Mesothelial cell of epicardium (in vitro differentiated cells): ENCODE measurements around the gene RELT. TPM values are rescaled to one million over a fixed set of nuclear protein-coding genes. Genes with fewer than 3 reads are reported as not detected.

ENCODE experiments used
- DNase-seq, 2 experiments: peaks; one replicate each; pipeline ENCODE4 v3.0.0; 2021; ENCODE audit warnings: low spot score in 2 of 2; ENCODE audit not compliant: unreplicated experiment in 2 of 2
- H3K27ac Mint-ChIP-seq: 2 replicates; pipeline ENCODE4 v1.8.0; 2021; ENCODE audit warnings: mixed read lengths
- H3K27me3 Mint-ChIP-seq: 2 replicates; pipeline ENCODE4 v1.8.0; 2021; ENCODE audit warnings: low read depth, mixed read lengths
- H3K36me3 Mint-ChIP-seq: 2 replicates; pipeline ENCODE4 v1.8.0; 2021; ENCODE audit warnings: mixed read lengths
- H3K4me1 Mint-ChIP-seq: 2 replicates; pipeline ENCODE4 v1.8.0; 2021; ENCODE audit warnings: mixed read lengths
- H3K4me3 Mint-ChIP-seq: 2 replicates; pipeline ENCODE4 v1.8.0; 2021; ENCODE audit warnings: mild to moderate bottlenecking, moderate library complexity, mixed read lengths
- H3K9me3 Mint-ChIP-seq: 2 replicates; pipeline ENCODE4 v1.8.0; 2021; ENCODE audit warnings: mixed read lengths
- CTCF ChIP-seq: fragments of 200-600 bp; sonication (generic); IDR thresholded peaks from one replicate; pipeline ENCODE4 v1.5.0; 2021; ENCODE audit warnings: antibody characterized with exemption; ENCODE audit not compliant: unreplicated experiment
- total RNA-seq: library from RNA; stranded (reverse); gene quantifications from 3 replicates; pipeline ENCODE4 v1.2.1, GENCODE V29; 2021

The RELT gene
- total RNA-seq, 1 donor from 2014 or later, result 5.1 TPM

GRCh38 chr11:73394416-73395296, 18.5 kb downstream of the RELT start:
- Mint-ChIP-seq H3K4me1 (no peaks in the 10 kb centered on the region), H3K9me3 (no peaks in the 10 kb centered on the region), H3K27me3 (no peaks in the 10 kb centered on the region), H3K4me3 (no peak overlapping the region), H3K36me3 (no peaks in the 10 kb centered on the region), H3K27ac (no peak overlapping the region)
- DNase-seq, result no peak
- TF ChIP-seq CTCF, result no peak

GRCh38 chr11:73395297-73396208, 19.4 kb downstream of the RELT start:
- Mint-ChIP-seq H3K36me3 (no peaks in the 10 kb centered on the region), H3K4me3 (no peak overlapping the region), H3K9me3 (no peaks in the 10 kb centered on the region), H3K27me3 (no peaks in the 10 kb centered on the region), H3K27ac (peak overlapping the region; percentile 8), H3K4me1 (no peaks in the 10 kb centered on the region)
- no peak for TF ChIP-seq CTCF
- no peak for DNase-seq

DNA sequence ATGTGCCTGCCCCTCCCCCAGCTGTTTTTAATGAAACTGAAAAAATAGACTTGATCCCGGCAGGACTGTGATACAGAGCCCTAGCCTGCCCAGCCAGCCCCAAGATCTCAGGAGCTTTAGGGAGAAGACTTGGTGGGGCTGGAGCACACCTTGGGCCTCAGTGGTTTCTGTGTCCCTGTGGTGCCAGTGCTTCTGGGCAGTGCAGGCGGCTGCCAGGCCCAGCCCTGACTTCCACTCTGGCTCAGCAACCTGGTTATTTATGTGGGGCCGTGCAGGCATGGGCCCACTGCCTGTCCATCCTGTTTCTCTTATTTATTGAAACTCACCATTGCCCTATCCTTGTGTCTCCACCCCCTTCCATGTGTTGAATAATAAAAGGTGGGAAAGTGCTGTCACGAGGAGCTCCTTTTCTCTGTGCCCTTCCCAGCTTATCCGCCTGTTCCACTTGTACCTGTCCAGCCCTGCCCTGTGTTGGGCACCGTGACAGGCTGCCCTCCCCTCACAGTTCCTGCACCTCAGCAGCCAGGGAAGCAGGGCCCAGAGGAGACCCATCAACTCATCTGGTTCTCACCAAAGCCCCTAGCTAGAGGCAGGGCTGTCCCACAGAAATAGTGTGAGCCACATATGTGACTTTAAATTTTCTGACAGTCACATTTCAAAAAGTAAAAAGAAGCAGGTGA, 20.2 kb downstream of the RELT start:
- Mint-ChIP-seq H3K27ac (peak overlapping the region; percentile 17), H3K4me3 (no peak overlapping the region), H3K4me1 (no peaks in the 10 kb centered on the region), H3K36me3 (no peaks in the 10 kb centered on the region), H3K9me3 (no peaks in the 10 kb centered on the region), H3K27me3 (no peaks in the 10 kb centered on the region)
- DNase-seq, result no peak
- TF ChIP-seq CTCF, result no peak

DNA sequence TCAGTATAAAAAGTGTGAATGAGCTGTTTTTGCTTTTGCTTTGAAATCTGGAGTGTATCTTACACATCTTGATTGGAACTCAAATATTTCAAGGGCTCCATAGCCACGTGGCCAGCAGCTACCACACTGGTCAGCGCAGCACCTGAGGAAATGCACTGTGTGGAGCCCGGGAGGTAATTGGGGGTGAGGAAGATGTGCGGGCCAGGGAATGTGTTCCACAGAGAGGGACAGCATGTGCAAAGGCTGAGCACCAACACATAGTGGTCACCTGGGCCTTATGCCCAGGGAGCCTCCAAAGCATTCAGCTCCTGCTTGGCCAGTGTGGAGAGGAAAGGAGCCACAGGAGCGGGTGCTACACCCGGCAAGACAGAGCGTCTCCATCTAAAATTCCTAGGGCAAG, 20.8 kb downstream of the RELT start:
- no peak overlapping the region for H3K4me3 Mint-ChIP-seq
- no peak for TF ChIP-seq CTCF
- no peak overlapping the region for H3K27ac Mint-ChIP-seq
- no peaks in the 10 kb centered on the region for H3K36me3 Mint-ChIP-seq
- no peak for DNase-seq
- H3K27me3 Mint-ChIP-seq, result no peaks in the 10 kb centered on the region
- H3K4me1 Mint-ChIP-seq, result no peaks in the 10 kb centered on the region
- H3K9me3 Mint-ChIP-seq, result no peaks in the 10 kb centered on the region

GRCh38 chr11:73397468-73398131, 21.4 kb downstream of the RELT start:
- Mint-ChIP-seq H3K36me3 (no peaks in the 10 kb centered on the region), H3K27me3 (no peaks in the 10 kb centered on the region), H3K9me3 (no peaks in the 10 kb centered on the region)

More at GRCh38 chr11:73397468-73398131, 21.4 kb downstream of the RELT start:
- H3K27ac Mint-ChIP-seq, result no peak overlapping the region
- DNase-seq, result no peak
- no peak for TF ChIP-seq CTCF
- no peaks in the 10 kb centered on the region for H3K4me1 Mint-ChIP-seq
- H3K4me3 Mint-ChIP-seq, result no peak overlapping the region
